ENCODE data around the gene CCDC3.

CCDC3 gene

GRCh38 chr10:12949248-12949647 lies 52.3 kb downstream of the CCDC3 start:
- no peak for DNase-seq (ENCODE audit: low spot score)
- H3K27ac ChIP-seq = no peak overlapping the region
- TF ChIP-seq CTCF (conservative IDR thresholded peaks at IDR 0.05; ENCODE audit: low read depth) = no peak
- ChIA-PET CTCF (no interaction called here), POLR2A (ENCODE audit: low non-redundant PET) (no interaction called here)

GRCh38 chr10:12947741-12948140 lies 53.8 kb downstream of the CCDC3 start:
- CTCF ChIA-PET = no interaction called here
- H3K27ac ChIP-seq = no peak overlapping the region
- TF ChIP-seq CTCF (conservative IDR thresholded peaks at IDR 0.05; ENCODE audit: low read depth) = no peak
- POLR2A ChIA-PET (ENCODE audit: low non-redundant PET) = no interaction called here
- no peak for DNase-seq (ENCODE audit: low spot score)

- no peak overlapping the region for H3K27ac ChIP-seq
- CTCF ChIA-PET = interaction anchor here (0.6 to 0.7 kb wide), 2 partner anchors 153 to 356 kb away, joined by 3 to 4 read pairs; no protein-coding TSS in a partner anchor
These were observed 55.1 kb downstream of the CCDC3 start for GRCh38 chr10:12946372-12946771.

GRCh38 chr10:12945690-12946359 lies 55.7 kb downstream of the CCDC3 start:
- POLR2A ChIA-PET (ENCODE audit: low non-redundant PET) = no interaction called here
- CTCF ChIA-PET = no interaction called here
- DNase-seq (ENCODE audit: low spot score) = no peak
- TF ChIP-seq CTCF (conservative IDR thresholded peaks at IDR 0.05; ENCODE audit: low read depth) = no peak
- H3K27ac ChIP-seq = no peak overlapping the region

More at GRCh38 chr10:12946372-12946771, 55.1 kb downstream of the CCDC3 start:
- TF ChIP-seq CTCF (conservative IDR thresholded peaks at IDR 0.05; ENCODE audit: low read depth) = no peak
- DNase-seq (ENCODE audit: low spot score) = no peak
- POLR2A ChIA-PET (ENCODE audit: low non-redundant PET) = no interaction called here

- POLR2A ChIA-PET (ENCODE audit: low non-redundant PET) = no interaction called here
- TF ChIP-seq CTCF (conservative IDR thresholded peaks at IDR 0.05; ENCODE audit: low read depth) = no peak
- DNase-seq (ENCODE audit: low spot score) = no peak
- no peak overlapping the region for H3K27ac ChIP-seq
- CTCF ChIA-PET = no interaction called here
These were observed 56.6 kb downstream of the CCDC3 start for GRCh38 chr10:12944931-12945330.

- no peak for TF ChIP-seq CTCF (conservative IDR thresholded peaks at IDR 0.05; ENCODE audit: low read depth)
- no peak for DNase-seq (ENCODE audit: low spot score)
- CTCF ChIA-PET = no interaction called here
- POLR2A ChIA-PET (ENCODE audit: low non-redundant PET) = no interaction called here
- H3K27ac ChIP-seq = no peak overlapping the region
These were observed 58.1 kb downstream of the CCDC3 start for GRCh38 chr10:12943425-12943824.
